HCT116 (cell line): ENCODE results near the gene PDE2A. TPM values are rescaled to one million over a fixed set of nuclear protein-coding genes. Genes with fewer than 3 reads are reported as not detected.

Source experiments
- ATAC-seq: fragments of 200-7000 bp; cut with Tn5 transposase; 2 replicates; pipeline ENCODE4 v1.9.1; 2020; ENCODE audit warnings: mild to moderate bottlenecking, moderate library complexity
- BruUV-seq: library from RNA; stranded (reverse); fragments of 400-500 nt; replicated peaks from 2 replicates; lab custom pipeline; 2021; lab: Mats Ljungman, UMichigan
- CTCF ChIA-PET: fragments of 300-600 bp; sonication (Branson Sonifier 250); formaldehyde crosslinking; loops from one replicate; lab custom pipeline; 2021; ENCODE audit warnings: antibody characterized with exemption; lab: Charles Lee
- POLR2A ChIA-PET: fragments of 300-600, 350-600 bp; sonication (Branson Sonifier 250); formaldehyde crosslinking; loops from one replicate; lab custom pipeline; 2021; ENCODE audit warnings: antibody characterized with exemption; lab: Charles Lee
- RAD21 ChIA-PET, 2 experiments: fragments of 300-600 bp; sonication (Branson Sonifier 250); formaldehyde crosslinking; loops; one replicate each; lab custom pipeline; 2023; ENCODE audit warnings: low total read pairs in 2 of 2; ENCODE audit not compliant: uncharacterized antibody in 2 of 2, unreplicated experiment in 2 of 2, low non-redundant PET in 1 of 2; lab: Charles Lee
- DNase-seq: peaks from one replicate; pipeline ENCODE4 v3.0.0-alpha.2; 2010; ENCODE audit warnings: low read depth, low spot score
- H2AFZ ChIP-seq: fragments of 200-600 bp; shearing (Covaris generic), sonication (generic); 2 replicates; pipeline ENCODE4 v1.6.1; 2017; ENCODE audit warnings: low read depth, mixed run types, mixed read lengths, antibody characterized with exemption, low read length; ENCODE audit not compliant: poor library complexity, severe bottlenecking
- H3K27ac ChIP-seq: 2 replicates; pipeline ENCODE4 v1.5.1; 2012; ENCODE audit warnings: low read depth, low read length
- H3K27me3 ChIP-seq: fragments of 200-600 bp; sonication (generic); 2 replicates; pipeline ENCODE4 v1.6.1; 2016; ENCODE audit warnings: mixed run types, low read length, mixed read lengths; ENCODE audit not compliant: insufficient read depth
- H3K36me3 ChIP-seq, 2 experiments: fragments of 200-500 bp in 1 of 2; fragments of 200-600 bp in 1 of 2; sonication (Bioruptor generic) in 1 of 2; sonication (generic) in 1 of 2; 2 replicates each; pipeline versions ENCODE4 v1.5.1 to v1.6.1; 2014 to 2016; ENCODE audit warnings: low read length in 2 of 2, inconsistent platforms in 1 of 2, mixed read lengths in 1 of 2, mixed run types in 1 of 2; ENCODE audit not compliant: insufficient read depth in 2 of 2, control insufficient read depth in 1 of 2
- H3K4me1 ChIP-seq, 2 experiments: fragments of 200-600 bp in 1 of 2; sonication (generic) in 1 of 2; 2 replicates each; pipeline versions ENCODE4 v1.5.1 to v1.6.1; 2012 to 2017; ENCODE audit warnings: low read length in 2 of 2, inconsistent platforms in 1 of 2, mild to moderate bottlenecking in 1 of 2, mixed read lengths in 1 of 2, mixed run types in 1 of 2, moderate library complexity in 1 of 2; ENCODE audit not compliant: insufficient read depth in 2 of 2, control insufficient read depth in 1 of 2
- H3K4me2 ChIP-seq: fragments of 200-600 bp; sonication (generic); 2 replicates; pipeline ENCODE4 v1.6.1; 2017; ENCODE audit warnings: mixed run types, low read length, mixed read lengths
- H3K4me3 ChIP-seq, 2 experiments: fragments of 200-600 bp in 1 of 2; sonication (generic) in 1 of 2; replicated peaks in 1 of 2; 2 replicates each; pipeline ENCODE4 v1.5.1; 2011 to 2016; ENCODE audit warnings: low read length in 2 of 2, control low read depth in 1 of 2, low read depth in 1 of 2, mild to moderate bottlenecking in 1 of 2, mixed read lengths in 1 of 2, mixed run types in 1 of 2
- H3K79me2 ChIP-seq: fragments of 200-600 bp; sonication (generic); 2 replicates; pipeline ENCODE4 v1.6.1; 2017; ENCODE audit warnings: mild to moderate bottlenecking, mixed run types, low read length, moderate library complexity, mixed read lengths; ENCODE audit not compliant: insufficient read depth
- H3K9ac ChIP-seq: fragments of 200-600 bp; sonication (generic); 2 replicates; pipeline ENCODE4 v1.6.1; 2016; ENCODE audit warnings: low read length, mixed read lengths
- H3K9me2 ChIP-seq: fragments of 200-600 bp; sonication (generic), shearing (Covaris generic); 2 replicates; pipeline ENCODE4 v1.6.1; 2017; ENCODE audit warnings: mixed run types, mild to moderate bottlenecking, moderate library complexity; ENCODE audit not compliant: insufficient read depth
- H3K9me3 ChIP-seq, 2 experiments: fragments of 200-500 bp in 1 of 2; fragments of 200-600 bp in 1 of 2; sonication (Bioruptor generic) in 1 of 2; sonication (generic) in 1 of 2; 2 replicates each; pipeline ENCODE4 v1.6.1; 2014 to 2017; ENCODE audit warnings: low read length in 2 of 2, mixed read lengths in 2 of 2, inconsistent platforms in 1 of 2, low read depth in 1 of 2, mild to moderate bottlenecking in 1 of 2, mixed run types in 1 of 2, moderate library complexity in 1 of 2; ENCODE audit not compliant: control insufficient read depth in 1 of 2, insufficient read depth in 1 of 2
- H4K20me1 ChIP-seq: fragments of 200-600 bp; sonication (generic), shearing (Covaris generic); 2 replicates; pipeline ENCODE4 v1.6.1; 2017; ENCODE audit warnings: mixed run types, mild to moderate bottlenecking, moderate library complexity; ENCODE audit not compliant: insufficient read depth
- ATF3 ChIP-seq: IDR thresholded peaks from 2 replicates; pipeline ENCODE4 v1.6.1; 2012
- CBX3 ChIP-seq: IDR thresholded peaks from 2 replicates; pipeline ENCODE4 v1.6.1; 2012; ENCODE audit warnings: low read depth
- CEBPB ChIP-seq: IDR thresholded peaks from 2 replicates; pipeline ENCODE4 v1.6.1; 2012; ENCODE audit warnings: low read depth
- CTCF ChIP-seq, 3 experiments: fragments of 200-600 bp in 1 of 3; sonication (generic) in 1 of 3; IDR thresholded peaks in 2 of 3; conservative IDR thresholded peaks in 1 of 3; 2 replicates each; pipeline ENCODE4 v1.5.1; 2012 to 2017; ENCODE audit warnings: low read depth in 2 of 3, low read length in 2 of 3, antibody characterized with exemption in 1 of 3, borderline replicate concordance in 1 of 3, control low read depth in 1 of 3, mild to moderate bottlenecking in 1 of 3, mixed read lengths in 1 of 3, mixed run types in 1 of 3, moderate library complexity in 1 of 3; ENCODE audit not compliant: insufficient read depth in 1 of 3
- EGR1 ChIP-seq: IDR thresholded peaks from 2 replicates; pipeline ENCODE4 v1.6.1; 2012; ENCODE audit warnings: low read depth
- EZH2 ChIP-seq: fragments of 200-600 bp; sonication (generic); IDR thresholded peaks from 2 replicates; pipeline ENCODE4 v1.6.1; 2017; ENCODE audit warnings: antibody characterized with exemption, mixed run types
- EZH2phosphoT487 ChIP-seq: fragments of 200-600 bp; IDR thresholded peaks from 2 replicates; pipeline ENCODE4 v1.6.1; 2018; ENCODE audit warnings: antibody characterized with exemption, borderline replicate concordance
- MAX ChIP-seq: IDR thresholded peaks from 2 replicates; pipeline ENCODE4 v1.6.1; 2012
- POLR2A ChIP-seq: IDR thresholded peaks from 2 replicates; pipeline ENCODE4 v1.7.0; 2011; ENCODE audit warnings: borderline replicate concordance; ENCODE audit not compliant: insufficient read depth, insufficient read length; ENCODE audit errors: extremely low read depth
- POLR2AphosphoS5 ChIP-seq: IDR thresholded peaks from 2 replicates; pipeline ENCODE4 v1.6.1; 2011; ENCODE audit warnings: mild to moderate bottlenecking, low read depth, low read length, moderate library complexity
- RAD21 ChIP-seq: IDR thresholded peaks from 2 replicates; pipeline ENCODE4 v1.6.1; 2012; ENCODE audit warnings: low read depth, mild to moderate bottlenecking
- SIN3A ChIP-seq: IDR thresholded peaks from 2 replicates; pipeline ENCODE4 v1.6.1; 2012; ENCODE audit warnings: low read depth
- SP1 ChIP-seq: IDR thresholded peaks from 2 replicates; pipeline ENCODE4 v1.6.1; 2012; ENCODE audit warnings: low read depth
- TCF7L2 ChIP-seq: IDR thresholded peaks from 2 replicates; pipeline ENCODE4 v1.7.0; 2011; ENCODE audit warnings: borderline replicate concordance, inconsistent platforms; ENCODE audit not compliant: insufficient read depth, insufficient read length; ENCODE audit errors: extremely low read depth
- ZBTB33 ChIP-seq: IDR thresholded peaks from 2 replicates; pipeline ENCODE4 v1.6.1; 2011; ENCODE audit warnings: mild to moderate bottlenecking, low read length, moderate library complexity; ENCODE audit not compliant: insufficient replicate concordance; ENCODE audit errors: extremely low read depth
- ZFX ChIP-seq: fragments of 450-650 bp; IDR thresholded peaks from 2 replicates; pipeline ENCODE4 v1.6.1; 2017
- ZNF274 ChIP-seq: fragments of 200-500 bp; sonication (Bioruptor generic); IDR thresholded peaks from 2 replicates; pipeline ENCODE4 v1.6.1; 2014; ENCODE audit warnings: mild to moderate bottlenecking, low read depth, low read length, inconsistent platforms
- intact Hi-C: fragments of 100-400 bp; cut with micrococcal nuclease; formaldehyde crosslinking; loops from 2 replicates; pipeline ENCODE4 v1.10.0; 2022
- total RNA-seq: library from RNA; stranded (reverse); gene quantifications from one replicate; pipeline ENCODE4 v1.2.1, GENCODE V29; 2021; ENCODE audit not compliant: unreplicated experiment

The PDE2A gene
- total RNA-seq, 1 experiment from 2014 or later = 7.6 TPM

- TF ChIP-seq ZBTB33 = no peak
Measured at GRCh38 chr11:72721276-72721675, 47.1 kb upstream of the PDE2A start (continued).

GRCh38 chr11:72720784-72721183 lies 46.6 kb upstream of the PDE2A start:
- no TSS peak for BruUV-seq
- Histone ChIP-seq H3K27me3 (no peaks in the 10 kb centered on the region), H3K9me2 (no peaks in the 10 kb centered on the region), H3K4me1 (peaks cover 8 to 21% of the 10 kb centered on the region in 2 experiments), H3K79me2 (peaks cover 25% of the 10 kb centered on the region), H3K4me3 (no peak overlapping the region), H3K9me3 (no peaks in the 10 kb centered on the region), H2AFZ (no peak overlapping the region), H4K20me1 (no peaks in the 10 kb centered on the region), H3K36me3 (no peaks in the 10 kb centered on the region; a peak in 1 of 4 replicates), H3K4me2 (peak overlapping the region; percentile 94), H3K9ac (no peak overlapping the region; the same call in 1 of the 2 replicates), H3K27ac (no peak overlapping the region; the same call in 1 of the 2 replicates)
- ChIA-PET POLR2A (interaction anchor here (1.1 kb wide), 1 partner anchor 73 kb away, joined by 4 read pairs; the partner anchor contains the start of gene STARD10), RAD21 (no interaction called here), CTCF (no interaction called here)
- TF ChIP-seq RAD21 = no peak
- TF ChIP-seq ZNF274 = no peak
- TF ChIP-seq EGR1 = no peak
- TF ChIP-seq POLR2A = no peak
- no peak for TF ChIP-seq CEBPB
- TF ChIP-seq CTCF (IDR thresholded peaks at IDR 0.05 in 2 of 3, conservative IDR thresholded peaks at IDR 0.05 in 1 of 3; ENCODE audit: borderline replicate concordance in 1 of 3, insufficient read depth in 1 of 3, low read depth in 2 of 3, low read length in 2 of 3) = no peak
- no peak for TF ChIP-seq TCF7L2
- no peak for TF ChIP-seq EZH2phosphoT487
- TF ChIP-seq ZFX = no peak
- TF ChIP-seq ATF3 = no peak
- no peak for TF ChIP-seq MAX
- TF ChIP-seq EZH2 = no peak
- TF ChIP-seq CBX3 = no peak
- TF ChIP-seq ZBTB33 = no peak
- TF ChIP-seq SIN3A = no peak
- no peak for TF ChIP-seq SP1
- TF ChIP-seq POLR2AphosphoS5 = no peak
- intact Hi-C loops = no loop called here
- ATAC-seq (no peak), DNase-seq (no peak)
